GM18505 (cell line): Measurements from ENCODE around the gene ZXDB.

Experiments used
- ATAC-seq: cut with Tn5 transposase; IDR thresholded peaks from one replicate; pipeline ENCODE4 v1.9.1; 2021; ENCODE audit not compliant: unreplicated experiment
- POLR2A ChIP-seq: IDR thresholded peaks from 4 replicates; pipeline ENCODE4 v1.6.1; 2011; ENCODE audit warnings: borderline replicate concordance; ENCODE audit not compliant: insufficient read depth, insufficient read length; ENCODE audit errors: extremely low read depth

ZXDB gene

DNA sequence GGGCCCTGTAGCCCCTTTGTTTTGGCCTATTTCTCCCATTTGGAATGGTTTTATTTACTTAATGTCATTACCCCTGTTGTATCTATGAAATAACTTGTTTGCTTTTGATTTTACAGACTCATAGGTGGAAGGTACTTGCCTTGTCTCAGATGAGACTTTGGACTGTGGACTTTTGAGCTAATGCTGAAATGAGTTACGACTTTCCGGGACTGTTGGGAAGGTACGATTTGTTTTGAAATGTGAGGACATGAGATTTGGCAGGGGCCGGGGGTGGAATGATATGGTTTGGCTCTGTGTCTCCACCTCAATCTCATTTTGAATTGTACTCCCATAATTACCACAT is 48.8 kb downstream of the ZXDB start:
- no peak for ATAC-seq
- no peak for TF ChIP-seq POLR2A

GRCh38 chrX:57641338-57641737 is 49.5 kb downstream of the ZXDB start:
- no peak for TF ChIP-seq POLR2A
- no peak for ATAC-seq

DNA sequence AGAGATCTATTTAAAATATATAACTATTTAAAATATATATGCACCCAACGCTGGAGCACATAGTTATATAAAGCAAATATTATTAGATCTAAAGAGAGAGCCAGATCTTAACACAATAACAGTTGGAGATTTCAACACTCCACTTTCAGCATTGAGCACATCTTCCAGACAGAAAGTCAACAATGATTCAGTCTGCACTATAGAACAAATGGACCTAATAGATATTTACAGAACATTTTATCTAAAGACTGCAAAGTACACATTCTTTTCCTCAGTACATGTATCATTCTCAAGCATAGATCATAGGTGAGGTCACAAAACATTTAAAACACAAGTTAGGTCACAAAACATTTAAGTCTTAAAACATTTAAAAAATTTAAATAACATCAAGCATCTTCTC is 51.9 kb downstream of the ZXDB start:
- ATAC-seq = no peak
- TF ChIP-seq POLR2A = no peak

- no peak for ATAC-seq
- no peak for TF ChIP-seq POLR2A
Observed at GRCh38 chrX:57647020-57647419, 55.2 kb downstream of the ZXDB start.
